ENCODE results near the gene REEP5. TPM values are rescaled to one million over a fixed set of nuclear protein-coding genes. Genes with fewer than 3 reads are reported as not detected.

REEP5 gene
- total RNA-seq, 1 experiment from 2014 or later: 99.3 TPM

- Histone ChIP-seq H3K4me3 (ENCODE audit: low read depth, low read length) (no peak overlapping the region), H3K27me3 (replicated peaks; ENCODE audit: control insufficient read depth, insufficient read depth, low read length) (no peaks in the 10 kb centered on the region), H3K36me3 (ENCODE audit: control insufficient read depth, insufficient read depth, low read length) (peaks cover 3% of the 10 kb centered on the region), H3K9me3 (no peaks in the 10 kb centered on the region), H3K4me1 (0 out of 2 replicates have a peak, but pooled peaks cover 5% of the 10 kb centered on the region)
- Mint-ChIP-seq H3K4me1 (ENCODE audit: low read depth, unreplicated experiment) (peaks cover 25% of the 10 kb centered on the region), H3K27ac (ENCODE audit: unreplicated experiment) (no peak overlapping the region), H3K36me3 (ENCODE audit: insufficient read depth, unreplicated experiment) (peaks cover 56% of the 10 kb centered on the region), H3K9me3 (ENCODE audit: unreplicated experiment) (no peaks in the 10 kb centered on the region), H3K4me3 (ENCODE audit: unreplicated experiment) (no peak overlapping the region), H3K27me3 (ENCODE audit: insufficient read depth, unreplicated experiment) (no peaks in the 10 kb centered on the region)
- no peak for DNase-seq
- intact Hi-C loops (cut with micrococcal nuclease; ENCODE audit: unreplicated experiment): no loop called here
- TF ChIP-seq CTCF (IDR thresholded peaks at IDR 0.05; ENCODE audit: insufficient read depth in 1 of 2, low read depth in 1 of 2, low read length in 1 of 2, severe bottlenecking in 1 of 2, unreplicated experiment in 1 of 2): no peak
- POLR2A ChIA-PET: interaction anchor here (1.0 kb wide), 1 partner anchor 60 kb away, joined by 4 read pairs; the partner anchor contains the start of gene DCP2
- CTCF ChIA-PET: no interaction called here
- BruUV-seq (replicated peaks): no TSS peak
Measured at GRCh38 chr5:112915831-112916230, 6.2 kb downstream of the REEP5 start.

GRCh38 chr5:112914584-112914983, 7.4 kb downstream of the REEP5 start:
- no peak overlapping the region for H3K27ac Mint-ChIP-seq (ENCODE audit: unreplicated experiment)

GRCh38 chr5:112910529-112910928, 11.5 kb downstream of the REEP5 start:
- Mint-ChIP-seq H3K36me3 (ENCODE audit: insufficient read depth, unreplicated experiment) (peaks cover 55% of the 10 kb centered on the region), H3K4me3 (ENCODE audit: unreplicated experiment) (no peak overlapping the region), H3K9me3 (ENCODE audit: unreplicated experiment) (no peaks in the 10 kb centered on the region), H3K27me3 (ENCODE audit: insufficient read depth, unreplicated experiment) (no peaks in the 10 kb centered on the region), H3K27ac (ENCODE audit: unreplicated experiment) (no peak overlapping the region), H3K4me1 (ENCODE audit: low read depth, unreplicated experiment) (peaks cover 7% of the 10 kb centered on the region)
- ChIA-PET CTCF (no interaction called here), POLR2A (no interaction called here)
- no peaks in the 10 kb centered on the region for H3K27me3 ChIP-seq (replicated peaks; ENCODE audit: control insufficient read depth, insufficient read depth, low read length)
- TF ChIP-seq CTCF (IDR thresholded peaks at IDR 0.05; ENCODE audit: insufficient read depth in 1 of 2, low read depth in 1 of 2, low read length in 1 of 2, severe bottlenecking in 1 of 2, unreplicated experiment in 1 of 2): no peak
- intact Hi-C loops (cut with micrococcal nuclease; ENCODE audit: unreplicated experiment): no loop called here
- no peaks in the 10 kb centered on the region for H3K4me1 ChIP-seq
- no peak overlapping the region for H3K4me3 ChIP-seq (ENCODE audit: low read depth, low read length)
- H3K9me3 ChIP-seq: no peaks in the 10 kb centered on the region
- DNase-seq: no peak
- no TSS peak for BruUV-seq (replicated peaks)
- no peaks in the 10 kb centered on the region; the same call in 1 of the 2 replicates for H3K36me3 ChIP-seq (ENCODE audit: control insufficient read depth, insufficient read depth, low read length)

More at GRCh38 chr5:112914584-112914983, 7.4 kb downstream of the REEP5 start:
- H3K27me3 Mint-ChIP-seq (ENCODE audit: insufficient read depth, unreplicated experiment): no peaks in the 10 kb centered on the region
- DNase-seq: no peak
- TF ChIP-seq CTCF (IDR thresholded peaks at IDR 0.05; ENCODE audit: insufficient read depth in 1 of 2, low read depth in 1 of 2, low read length in 1 of 2, severe bottlenecking in 1 of 2, unreplicated experiment in 1 of 2): no peak
- Histone ChIP-seq H3K4me1 (no peaks in the 10 kb centered on the region), H3K9me3 (no peaks in the 10 kb centered on the region), H3K36me3 (ENCODE audit: control insufficient read depth, insufficient read depth, low read length) (peaks cover 3% of the 10 kb centered on the region), H3K4me3 (ENCODE audit: low read depth, low read length) (no peak overlapping the region), H3K27me3 (replicated peaks; ENCODE audit: control insufficient read depth, insufficient read depth, low read length) (no peaks in the 10 kb centered on the region)
- ChIA-PET POLR2A (no interaction called here), CTCF (no interaction called here)
- no TSS peak for BruUV-seq (replicated peaks)
- H3K36me3 Mint-ChIP-seq (ENCODE audit: insufficient read depth, unreplicated experiment): peaks cover 67% of the 10 kb centered on the region
- H3K4me1 Mint-ChIP-seq (ENCODE audit: low read depth, unreplicated experiment): peaks cover 25% of the 10 kb centered on the region
- H3K9me3 Mint-ChIP-seq (ENCODE audit: unreplicated experiment): no peaks in the 10 kb centered on the region
- intact Hi-C loops (cut with micrococcal nuclease; ENCODE audit: unreplicated experiment): no loop called here
- H3K4me3 Mint-ChIP-seq (ENCODE audit: unreplicated experiment): no peak overlapping the region
